Tibial nerve (tissue), 3 donors: ENCODE results near the gene CLRN2.

Experiments used
- POLR2A ChIP-seq, 2 donors: fragments of 450-650 bp; IDR thresholded peaks; one replicate each; pipeline ENCODE4 v1.6.1; 2017; ENCODE audit warnings: antibody characterized with exemption in 2 of 2, mild to moderate bottlenecking in 2 of 2, moderate library complexity in 2 of 2
- TF ChIP-seq, protein P1 (sequence below), 5 experiments: fragments of 200-600 bp in 3 of 5; fragments of 450-650 bp in 2 of 5; sonication (generic) in 3 of 5; IDR thresholded peaks; one replicate each; pipeline ENCODE4 v1.5.1; 2016 to 2019; ENCODE audit warnings: antibody characterized with exemption in 5 of 5, mild to moderate bottlenecking in 3 of 5, moderate library complexity in 2 of 5

DNA sequence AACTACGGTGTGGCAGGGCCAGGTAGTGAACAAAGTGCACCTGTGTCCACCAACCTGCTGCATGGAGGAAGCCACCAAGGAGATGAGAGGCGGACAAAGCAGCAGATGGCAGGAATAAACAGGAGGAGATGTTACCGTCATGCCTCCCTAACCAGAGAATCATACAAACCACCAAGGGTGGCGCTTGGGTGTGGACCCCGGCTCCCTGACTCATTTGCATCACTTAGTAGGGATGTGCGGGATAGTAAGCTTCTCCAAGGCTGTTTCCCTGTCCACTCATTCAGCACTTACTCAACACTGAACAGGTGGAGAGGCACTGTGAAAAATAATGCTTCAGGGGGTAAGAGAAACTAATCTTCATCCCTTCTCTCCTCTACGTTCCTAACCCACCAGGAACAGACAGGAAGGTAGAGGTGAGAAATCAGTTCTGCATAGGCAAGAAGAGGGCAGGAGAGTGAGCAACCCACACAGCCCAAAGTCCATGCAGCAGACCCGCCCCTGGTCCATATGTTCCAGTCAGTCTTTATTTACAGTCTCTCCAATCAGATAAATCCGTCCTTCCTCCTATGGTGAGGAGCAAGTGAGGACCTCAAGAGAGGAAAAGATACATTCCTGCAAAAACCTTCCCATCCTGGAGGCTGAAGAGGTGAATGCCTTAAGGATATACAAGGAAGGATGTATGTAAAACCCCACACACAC lies 37.0 kb upstream of the CLRN2 start:
- TF ChIP-seq, protein P1, sequence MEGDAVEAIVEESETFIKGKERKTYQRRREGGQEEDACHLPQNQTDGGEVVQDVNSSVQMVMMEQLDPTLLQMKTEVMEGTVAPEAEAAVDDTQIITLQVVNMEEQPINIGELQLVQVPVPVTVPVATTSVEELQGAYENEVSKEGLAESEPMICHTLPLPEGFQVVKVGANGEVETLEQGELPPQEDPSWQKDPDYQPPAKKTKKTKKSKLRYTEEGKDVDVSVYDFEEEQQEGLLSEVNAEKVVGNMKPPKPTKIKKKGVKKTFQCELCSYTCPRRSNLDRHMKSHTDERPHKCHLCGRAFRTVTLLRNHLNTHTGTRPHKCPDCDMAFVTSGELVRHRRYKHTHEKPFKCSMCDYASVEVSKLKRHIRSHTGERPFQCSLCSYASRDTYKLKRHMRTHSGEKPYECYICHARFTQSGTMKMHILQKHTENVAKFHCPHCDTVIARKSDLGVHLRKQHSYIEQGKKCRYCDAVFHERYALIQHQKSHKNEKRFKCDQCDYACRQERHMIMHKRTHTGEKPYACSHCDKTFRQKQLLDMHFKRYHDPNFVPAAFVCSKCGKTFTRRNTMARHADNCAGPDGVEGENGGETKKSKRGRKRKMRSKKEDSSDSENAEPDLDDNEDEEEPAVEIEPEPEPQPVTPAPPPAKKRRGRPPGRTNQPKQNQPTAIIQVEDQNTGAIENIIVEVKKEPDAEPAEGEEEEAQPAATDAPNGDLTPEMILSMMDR (IDR thresholded peaks at IDR 0.05) = no peak
- TF ChIP-seq POLR2A (IDR thresholded peaks at IDR 0.05) = no peak
